ENCODE measurements around the gene ARMC5. TPM values are rescaled to one million over a fixed set of nuclear protein-coding genes. Genes with fewer than 3 reads are reported as not detected.
"Not testable (repeated sequence)": the region's sequence is repeated elsewhere in the genome, so short reads cannot be mapped to it uniquely, and the experiment has no call there.

The ARMC5 gene
- total RNA-seq, result 1 to 10 TPM; 7.0 to 8.5 TPM
- long read RNA-seq, partial matches to known transcripts, result 6 of 14 reads
- long read RNA-seq, other reads (novel, unspliced or antisense), result 3 of 14 reads

DNA sequence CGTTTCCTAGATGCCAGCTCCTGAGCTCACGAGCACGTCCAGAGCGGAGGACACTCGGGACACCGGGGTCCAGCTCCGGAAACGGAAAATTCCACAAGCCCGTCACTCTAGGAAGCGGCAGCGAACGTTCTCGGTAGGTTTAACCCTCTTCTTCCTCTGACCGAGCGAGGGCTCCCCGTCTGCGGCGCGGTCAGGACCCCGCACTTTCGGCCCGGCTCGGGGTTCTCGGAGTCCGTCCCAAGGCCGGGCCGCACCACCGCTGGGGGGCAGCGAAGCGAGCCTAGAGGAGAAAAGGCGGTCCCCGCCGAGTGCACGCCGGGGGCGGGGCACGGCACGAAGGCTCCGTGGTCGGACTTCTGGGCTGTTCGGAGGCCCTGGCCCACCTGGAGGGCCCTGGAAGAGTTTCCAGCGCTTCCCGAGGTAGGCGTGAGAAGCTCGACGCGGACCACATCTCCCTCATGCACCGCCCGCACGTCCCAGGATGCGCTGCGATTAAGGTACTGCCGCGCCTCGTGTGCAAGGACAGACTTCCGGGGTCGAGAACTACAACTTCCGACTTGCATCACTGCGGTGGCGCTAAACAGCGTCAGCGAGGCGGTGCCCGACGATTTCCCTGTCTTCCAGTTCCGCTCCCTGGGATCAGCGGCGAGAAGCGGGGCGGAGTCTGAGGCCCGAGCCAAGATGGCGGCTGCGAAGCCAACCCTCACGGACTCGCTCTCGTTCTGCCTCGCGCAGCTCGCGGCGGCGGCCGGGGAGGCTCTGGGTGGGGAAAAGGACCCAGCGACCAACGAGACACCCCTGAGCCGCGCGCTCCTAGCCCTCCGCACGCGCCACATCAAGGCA lies at the start of gene ARMC5:
ARMC5 (plus strand) TSS at position 658 of the 843 bp plus-strand sequence; CDS start at position 682, 24 bp downstream.
- peak; percentile 97 to 99 for DNase-seq
- intact Hi-C loops (cut with DNase I, micrococcal nuclease), result no loop called here

GRCh38 chr16:31410082-31410481 lies 49.2 kb upstream of the ARMC5 start:
- no peak for ATAC-seq
- intact Hi-C loops (cut with DNase I, micrococcal nuclease), result no loop called here
- no peak for DNase-seq

More for the DNA sequence above, at the start of gene ARMC5:
- peak; percentile 80 for ATAC-seq

GRCh38 chr16:31411024-31411844 lies 48.1 kb upstream of the ARMC5 start:
- no peak for ATAC-seq
- no peak for DNase-seq
- intact Hi-C loops (cut with DNase I, micrococcal nuclease), result no loop called here

DNA sequence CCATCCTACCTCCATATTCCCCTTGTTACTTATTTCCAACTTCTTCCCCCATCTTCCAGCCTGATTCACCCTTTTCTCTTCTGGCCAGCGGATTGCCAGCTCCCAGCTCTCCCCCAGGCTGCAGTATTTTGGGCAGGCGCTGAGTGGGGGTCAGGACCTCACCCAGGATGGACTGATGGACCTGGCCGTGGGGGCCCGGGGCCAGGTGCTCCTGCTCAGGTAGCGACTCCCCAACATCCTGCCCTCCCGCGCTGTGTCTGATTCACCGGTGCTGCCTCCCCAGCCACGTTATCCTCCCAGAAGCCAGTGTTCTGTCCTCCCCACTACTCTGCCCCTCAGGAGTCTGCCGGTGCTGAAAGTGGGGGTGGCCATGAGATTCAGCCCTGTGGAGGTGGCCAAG lies 46.6 kb upstream of the ARMC5 start:
- ATAC-seq (no peak), DNase-seq (no peak)

GRCh38 chr16:31413381-31413780 lies 45.9 kb upstream of the ARMC5 start:
- no peak for DNase-seq
- intact Hi-C loops (cut with DNase I, micrococcal nuclease), result no loop called here

More for the DNA sequence above, 46.6 kb upstream of the ARMC5 start:
- intact Hi-C loops (cut with DNase I, micrococcal nuclease), result no loop called here

GRCh38 chr16:31413943-31414342 lies 45.4 kb upstream of the ARMC5 start:
- no peak for DNase-seq
- intact Hi-C loops (cut with DNase I, micrococcal nuclease), result no loop called here

More at GRCh38 chr16:31413381-31413780, 45.9 kb upstream of the ARMC5 start:
- ATAC-seq, result no peak

GRCh38 chr16:31414706-31415105 lies 44.6 kb upstream of the ARMC5 start:
- intact Hi-C loops (cut with DNase I, micrococcal nuclease), result no loop called here
- ATAC-seq (no peak), DNase-seq (no peak)

More at GRCh38 chr16:31413943-31414342, 45.4 kb upstream of the ARMC5 start:
- no peak for ATAC-seq

DNA sequence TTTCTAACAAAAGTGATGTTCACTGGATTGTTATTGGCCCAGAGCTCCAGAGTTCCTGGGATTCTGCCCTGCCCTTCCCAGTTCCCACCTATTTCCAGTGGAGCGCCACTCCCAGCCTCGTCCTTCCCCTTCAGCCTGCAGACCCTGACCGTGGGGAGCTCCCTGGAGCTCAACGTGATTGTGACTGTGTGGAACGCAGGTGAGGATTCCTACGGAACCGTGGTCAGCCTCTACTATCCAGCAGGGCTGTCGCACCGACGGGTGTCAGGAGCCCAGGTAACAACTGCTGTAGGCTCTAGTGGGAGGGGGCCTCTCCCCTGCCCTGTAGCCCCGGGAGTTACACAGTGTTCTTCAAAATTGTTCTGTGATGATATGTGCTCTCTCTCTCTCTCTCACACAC lies 42.9 kb upstream of the ARMC5 start:
- ATAC-seq, result no peak
- intact Hi-C loops (cut with DNase I, micrococcal nuclease), result no loop called here

DNA sequence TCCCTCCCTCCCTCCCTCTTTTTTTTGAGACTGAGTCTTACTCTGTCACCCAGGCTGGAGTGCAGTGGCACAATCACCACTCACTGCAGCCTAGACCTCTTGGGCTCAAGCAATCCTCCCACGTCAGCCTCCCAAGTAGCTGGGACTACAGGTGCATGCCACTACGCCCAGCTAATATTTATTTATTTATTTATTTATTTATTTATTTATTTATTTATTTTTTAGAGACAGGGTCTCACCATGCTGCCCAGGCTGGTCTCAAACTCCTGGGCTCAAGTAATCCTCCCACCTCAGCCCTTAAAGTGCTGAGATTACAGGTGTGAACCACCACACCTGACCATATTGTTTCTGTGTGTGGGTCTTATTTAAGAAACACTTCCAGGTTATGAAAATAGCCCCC lies 42.3 kb upstream of the ARMC5 start:
- intact Hi-C loops (cut with DNase I, micrococcal nuclease); DNase-seq; ATAC-seq: not testable (repeated sequence)

More for the DNA sequence above, 42.9 kb upstream of the ARMC5 start:
- no peak for DNase-seq

GRCh38 chr16:31417916-31418315 lies 41.4 kb upstream of the ARMC5 start:
- no peak for ATAC-seq
- no peak for DNase-seq
- intact Hi-C loops (cut with DNase I, micrococcal nuclease), result no loop called here

- intact Hi-C loops (cut with DNase I, micrococcal nuclease), result no loop called here
- DNase-seq, result no peak
- no peak for ATAC-seq
These were observed 39.3 kb upstream of the ARMC5 start for GRCh38 chr16:31420037-31420436.

DNA sequence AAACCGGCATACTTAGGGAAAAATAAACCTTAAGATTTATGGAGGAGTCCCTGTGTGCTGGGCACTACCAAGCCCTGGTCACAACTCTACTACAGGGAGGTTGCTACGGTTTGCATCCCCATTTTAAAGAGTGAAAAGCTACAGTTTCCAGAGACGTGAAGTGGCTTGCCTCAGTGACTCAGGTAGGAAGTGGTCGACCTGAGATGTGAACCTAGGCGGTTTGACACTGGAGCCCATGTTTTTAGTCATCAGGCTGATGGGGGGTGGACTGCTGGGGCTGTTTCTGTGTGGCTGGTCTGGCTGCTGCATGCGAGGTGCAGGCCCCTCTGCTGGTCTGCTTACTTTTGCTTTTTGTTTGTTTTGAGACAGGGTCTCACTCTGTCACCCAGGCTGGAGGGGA lies 37.7 kb upstream of the ARMC5 start:
- intact Hi-C loops (cut with DNase I, micrococcal nuclease), result no loop called here
- ATAC-seq (no peak), DNase-seq (no peak)

DNA sequence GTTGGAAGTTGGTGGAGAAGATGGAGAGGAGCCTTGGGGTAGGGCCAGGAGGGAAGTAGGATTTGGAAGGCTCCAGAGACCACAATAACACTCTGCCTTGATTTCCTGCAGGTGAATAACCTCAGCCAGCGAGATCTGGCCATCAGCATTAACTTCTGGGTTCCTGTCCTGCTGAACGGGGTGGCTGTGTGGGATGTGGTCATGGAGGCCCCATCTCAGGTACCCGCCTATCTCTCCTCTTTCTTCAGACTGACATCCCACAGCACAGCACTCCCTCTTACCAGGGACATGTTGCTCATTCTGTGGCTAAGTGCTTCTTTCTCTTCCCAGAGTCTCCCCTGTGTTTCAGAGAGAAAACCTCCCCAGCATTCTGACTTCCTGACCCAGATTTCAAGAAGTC lies 36.1 kb upstream of the ARMC5 start:
- intact Hi-C loops (cut with DNase I, micrococcal nuclease), result no loop called here
- ATAC-seq, result no peak

DNA sequence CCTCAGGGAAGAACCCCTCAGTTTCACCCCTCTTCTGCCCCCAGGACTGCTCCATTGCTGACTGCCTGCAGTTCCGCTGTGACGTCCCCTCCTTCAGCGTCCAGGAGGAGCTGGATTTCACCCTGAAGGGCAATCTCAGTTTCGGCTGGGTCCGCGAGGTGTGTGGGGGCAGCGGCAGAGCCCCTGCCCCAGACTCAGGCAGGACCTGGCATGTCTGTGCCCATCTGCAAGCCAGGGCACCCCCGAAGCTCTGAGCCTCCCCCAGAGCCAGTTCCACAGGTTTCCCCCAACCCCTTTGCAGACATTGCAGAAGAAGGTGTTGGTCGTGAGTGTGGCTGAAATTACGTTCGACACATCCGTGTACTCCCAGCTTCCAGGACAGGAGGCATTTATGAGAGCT lies 35.5 kb upstream of the ARMC5 start:
- no peak for DNase-seq
- intact Hi-C loops (cut with DNase I, micrococcal nuclease), result no loop called here
- no peak for ATAC-seq

More for the DNA sequence above, 36.1 kb upstream of the ARMC5 start:
- DNase-seq, result no peak

- peak; percentile 34 to 63 for DNase-seq
- intact Hi-C loops (cut with DNase I, micrococcal nuclease), result no loop called here
- peak; percentile 57 for ATAC-seq
These were observed 31.6 kb upstream of the ARMC5 start for GRCh38 chr16:31427441-31428278.

DNA sequence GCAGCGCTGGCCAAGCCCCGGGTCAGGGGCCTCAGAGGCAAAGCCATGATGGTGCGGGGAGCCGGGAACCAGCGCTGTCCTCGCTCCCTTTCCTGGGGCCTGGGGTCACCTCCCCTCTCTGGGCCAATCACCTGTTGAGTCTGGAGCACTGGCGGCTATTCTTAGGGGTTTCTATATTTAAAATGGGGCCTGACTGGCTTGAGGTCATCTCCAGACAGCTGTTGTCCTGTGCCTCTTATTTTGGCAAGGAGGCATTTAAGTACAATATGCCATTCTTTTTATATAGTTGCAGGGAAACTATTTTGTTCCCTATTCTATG lies 31.1 kb upstream of the ARMC5 start, which contains the start of gene COX6A2:
COX6A2 (minus strand) TSS at position 82 of the 319 bp plus-strand sequence; CDS start at position 47, 35 bp downstream.
- no peak for DNase-seq
- ATAC-seq, result no peak
- intact Hi-C loops (cut with DNase I, micrococcal nuclease), result no loop called here

DNA sequence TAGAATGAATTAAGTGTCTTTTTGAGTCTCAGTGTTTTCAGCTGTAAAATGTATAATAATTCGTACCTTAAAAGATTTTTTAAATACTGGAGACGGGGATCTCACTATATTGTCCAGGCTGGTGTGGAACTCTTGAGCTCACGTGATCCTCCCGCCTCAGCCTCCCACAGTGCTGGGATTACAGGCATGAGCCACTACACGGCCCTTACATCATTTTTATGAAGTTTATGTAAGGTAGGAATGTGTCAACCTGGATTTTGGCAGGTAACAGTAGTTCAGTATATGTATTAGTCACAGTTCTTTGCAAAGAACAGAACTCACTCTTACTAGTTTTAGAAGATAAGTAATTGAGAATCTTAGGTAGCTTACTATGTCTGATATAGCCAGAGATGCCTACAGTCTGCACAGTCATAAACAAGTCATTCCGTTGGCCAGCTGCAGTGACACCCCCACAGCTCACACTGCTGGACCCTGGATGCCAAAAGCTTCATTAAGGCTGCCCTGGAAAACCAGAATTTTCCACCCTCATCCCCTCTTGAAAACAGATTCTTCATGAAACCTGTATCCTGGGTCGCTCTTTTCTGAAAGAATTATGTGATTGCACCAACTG lies 30.6 kb upstream of the ARMC5 start:
- intact Hi-C loops (cut with DNase I, micrococcal nuclease), result no loop called here
- DNase-seq (no peak), ATAC-seq (no peak)

DNA sequence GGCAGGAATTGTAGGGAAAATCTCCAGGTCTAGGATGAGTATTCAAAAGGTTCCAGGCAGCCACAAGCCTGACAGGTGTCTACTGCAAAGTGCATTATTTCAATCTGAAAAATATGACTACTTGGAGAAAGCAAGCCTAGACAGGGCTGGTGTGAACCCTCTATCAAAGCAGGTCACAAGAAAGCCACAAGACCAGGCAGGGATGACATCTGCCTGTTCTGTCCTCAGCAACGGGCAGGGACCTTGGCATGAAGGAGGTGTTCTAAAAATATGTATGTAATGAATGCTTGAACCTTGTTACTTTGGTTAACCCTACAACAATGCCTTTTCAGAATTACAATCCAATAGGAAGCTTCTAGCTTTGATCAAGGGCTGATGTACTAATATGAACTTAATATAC lies 30.0 kb upstream of the ARMC5 start:
- intact Hi-C loops (cut with DNase I, micrococcal nuclease), result no loop called here
- ATAC-seq, result no peak
- DNase-seq, result no peak

Measured in left colon (tissue), 2 donors.